Stimulated activated CD8-positive, alpha-beta memory T cell treated with anti-CD3 and anti-CD28 coated beads, Interleukin-4, amount 100 ng/mL, for 4 hours (primary cell): Measurements from ENCODE around the gene ZSCAN18.
"Not testable (repeated sequence)": the region's sequence is repeated elsewhere in the genome, so short reads cannot be mapped to it uniquely, and the experiment has no call there.

Experiments
- DNase-seq, 2 donors: peaks; one replicate each; pipeline ENCODE4 v3.0.0-alpha.2; 2020; ENCODE audit warnings: low read depth in 2 of 2, low spot score in 1 of 2

The ZSCAN18 gene, protein sequence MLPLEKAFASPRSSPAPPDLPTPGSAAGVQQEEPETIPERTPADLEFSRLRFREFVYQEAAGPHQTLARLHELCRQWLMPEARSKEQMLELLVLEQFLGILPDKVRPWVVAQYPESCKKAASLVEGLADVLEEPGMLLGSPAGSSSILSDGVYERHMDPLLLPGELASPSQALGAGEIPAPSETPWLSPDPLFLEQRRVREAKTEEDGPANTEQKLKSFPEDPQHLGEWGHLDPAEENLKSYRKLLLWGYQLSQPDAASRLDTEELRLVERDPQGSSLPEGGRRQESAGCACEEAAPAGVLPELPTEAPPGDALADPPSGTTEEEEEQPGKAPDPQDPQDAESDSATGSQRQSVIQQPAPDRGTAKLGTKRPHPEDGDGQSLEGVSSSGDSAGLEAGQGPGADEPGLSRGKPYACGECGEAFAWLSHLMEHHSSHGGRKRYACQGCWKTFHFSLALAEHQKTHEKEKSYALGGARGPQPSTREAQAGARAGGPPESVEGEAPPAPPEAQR

DNA sequence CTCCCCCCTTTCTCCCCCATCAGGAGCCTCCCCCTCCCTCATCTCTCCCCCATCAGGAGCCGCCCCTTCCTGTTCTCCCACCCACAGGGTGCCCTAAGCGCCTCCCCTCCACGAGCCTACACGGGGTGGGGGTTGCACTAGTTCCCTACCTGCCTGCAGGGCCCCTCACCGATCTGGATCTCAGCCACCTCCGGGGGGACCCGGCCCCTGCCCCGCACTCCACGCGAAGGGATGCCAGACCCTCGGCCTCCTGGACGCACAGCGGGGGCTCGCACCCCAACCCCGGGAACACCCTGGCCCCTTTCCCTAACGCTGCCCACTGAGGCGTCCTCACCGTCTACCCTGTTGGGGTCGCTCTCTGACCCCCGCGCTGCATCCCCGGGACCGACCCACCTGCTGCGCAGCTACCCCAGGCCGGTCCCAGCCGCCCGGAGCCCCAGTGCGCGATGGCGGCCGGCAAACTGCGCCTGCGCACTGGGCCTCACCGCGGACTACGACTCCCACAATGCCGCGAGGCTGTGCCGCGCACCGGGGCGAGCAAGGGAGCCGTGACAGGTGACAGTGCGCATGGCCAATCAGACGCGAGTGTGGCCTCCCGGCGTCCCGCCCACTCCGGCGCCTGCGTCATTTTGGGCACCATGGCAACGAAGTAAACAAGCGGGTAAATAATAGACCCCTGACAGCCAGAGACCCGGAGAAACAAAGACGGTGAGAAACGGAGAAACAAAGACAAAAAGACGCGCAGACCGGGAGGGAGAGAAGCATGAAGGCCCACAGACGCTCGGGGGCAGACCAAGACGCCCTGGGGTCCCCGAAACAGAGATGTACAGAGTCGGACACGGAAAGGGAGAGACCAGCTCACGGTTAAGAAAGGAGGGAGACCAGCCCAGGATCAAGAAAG, at the start of gene ZSCAN18:
ZSCAN18 (minus strand) TSS at position 451 of the 901 bp plus-strand sequence. CDS start 7,964 bp downstream, outside the sequence.
- DNase-seq: peak; percentile 93 to 95

DNA sequence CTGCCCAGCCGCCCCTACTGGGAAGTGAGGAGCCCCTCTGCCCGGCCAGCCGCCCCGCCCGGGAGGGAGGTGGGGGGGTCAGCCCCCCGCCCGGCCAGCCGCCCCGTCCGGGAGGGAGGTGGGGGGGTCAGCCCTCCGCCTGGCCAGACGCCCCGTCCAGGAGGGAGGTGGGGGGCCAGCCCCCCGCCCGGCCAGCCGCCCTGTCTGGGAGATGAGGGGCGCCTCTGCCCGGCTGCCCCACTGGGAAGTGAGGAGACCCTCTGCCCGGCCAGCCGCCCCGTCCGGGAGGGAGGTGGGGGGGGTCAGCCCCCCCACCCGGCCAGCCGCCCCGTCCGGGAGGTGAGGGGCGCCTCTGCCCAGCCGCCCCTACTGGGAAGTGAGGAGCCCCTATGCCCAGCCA, 49.4 kb upstream of the ZSCAN18 start:
- not testable (repeated sequence) for DNase-seq

DNA sequence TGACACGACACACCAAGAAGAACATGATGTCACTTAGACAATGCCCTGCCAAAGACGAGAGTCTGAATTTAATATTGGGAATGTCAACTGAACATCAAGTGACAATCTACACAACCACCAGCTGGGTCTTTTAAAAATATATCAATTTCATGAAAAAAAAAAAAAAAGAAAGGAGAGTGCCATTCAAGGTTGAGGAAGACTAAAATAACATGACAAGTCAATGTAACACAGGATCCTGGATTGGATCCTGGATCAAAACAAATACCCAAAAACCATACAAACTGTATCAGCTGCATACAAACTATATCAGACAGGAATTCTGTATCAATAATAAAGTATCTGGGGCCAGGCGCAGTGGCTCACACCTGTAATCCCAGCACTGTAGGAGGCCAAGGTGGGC, 47.8 kb upstream of the ZSCAN18 start:
- DNase-seq: no peak

DNA sequence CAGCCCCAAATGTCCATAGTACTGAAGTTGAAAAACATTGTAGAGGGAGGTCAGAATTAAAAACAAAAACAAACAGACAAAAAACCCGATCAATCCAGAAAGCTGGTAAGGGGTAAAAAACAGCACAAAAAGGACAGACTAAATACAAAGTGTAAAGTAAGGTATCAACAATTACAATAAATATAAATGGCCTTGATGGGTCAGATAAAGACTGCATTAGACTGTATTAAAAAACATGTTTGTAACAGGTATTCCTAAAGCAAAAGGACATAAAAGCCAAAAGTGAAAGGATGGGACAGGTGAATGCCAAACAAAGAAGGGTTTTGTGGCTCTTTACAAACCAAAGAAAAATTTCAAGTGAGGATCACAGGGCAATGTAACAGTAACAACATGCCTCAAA, 36.2 kb upstream of the ZSCAN18 start:
- DNase-seq: no peak

DNA sequence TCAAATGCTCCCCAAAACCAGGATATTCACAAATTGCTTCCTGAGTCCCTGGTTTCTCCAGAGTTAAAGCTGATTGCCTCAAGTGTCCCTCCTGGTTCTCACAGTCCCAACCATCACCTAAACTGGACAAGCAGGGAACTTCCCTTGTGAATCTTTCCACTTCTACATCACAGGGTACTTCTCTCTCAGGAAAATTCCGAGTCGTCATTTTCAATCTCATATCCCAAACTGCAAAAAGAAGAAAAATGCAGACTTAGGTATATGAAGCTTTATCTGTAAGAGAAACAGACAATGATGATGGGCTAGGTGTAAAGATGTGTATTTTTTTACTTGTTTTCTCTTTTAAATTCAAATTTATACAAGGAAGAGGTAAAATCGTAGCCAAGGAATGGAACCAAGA, 31.3 kb upstream of the ZSCAN18 start:
- DNase-seq: no peak

DNA sequence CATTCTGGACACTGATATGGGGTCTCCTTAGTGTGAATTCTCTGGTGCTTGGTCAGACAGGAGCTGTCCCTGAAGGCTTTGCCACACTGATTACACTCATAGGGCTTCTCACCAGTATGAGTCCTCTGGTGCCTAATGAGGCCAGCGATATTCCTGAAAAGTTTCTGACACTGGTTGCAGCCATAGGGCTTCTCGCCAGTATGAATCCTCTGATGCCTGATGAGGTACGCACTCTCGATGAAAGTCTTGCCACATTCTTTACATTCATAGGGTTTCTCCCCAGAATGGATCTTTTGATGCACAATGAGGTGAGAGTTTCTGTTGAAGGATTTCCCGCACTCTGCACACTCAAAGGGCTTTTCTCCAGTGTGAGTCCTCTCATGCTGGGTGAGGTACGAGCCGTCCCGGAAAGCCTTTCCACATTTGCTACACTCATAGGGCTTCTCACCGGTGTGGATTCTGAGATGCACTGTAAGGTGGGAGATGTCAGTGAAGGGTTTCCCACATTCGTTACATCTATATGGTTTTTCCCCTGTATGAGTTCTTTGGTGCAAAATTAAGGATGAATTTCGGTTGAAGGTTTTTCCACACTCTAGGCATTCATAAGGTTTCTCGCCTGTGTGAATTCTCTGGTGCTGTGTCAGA, 30.1 kb upstream of the ZSCAN18 start:
- DNase-seq: no peak

DNA sequence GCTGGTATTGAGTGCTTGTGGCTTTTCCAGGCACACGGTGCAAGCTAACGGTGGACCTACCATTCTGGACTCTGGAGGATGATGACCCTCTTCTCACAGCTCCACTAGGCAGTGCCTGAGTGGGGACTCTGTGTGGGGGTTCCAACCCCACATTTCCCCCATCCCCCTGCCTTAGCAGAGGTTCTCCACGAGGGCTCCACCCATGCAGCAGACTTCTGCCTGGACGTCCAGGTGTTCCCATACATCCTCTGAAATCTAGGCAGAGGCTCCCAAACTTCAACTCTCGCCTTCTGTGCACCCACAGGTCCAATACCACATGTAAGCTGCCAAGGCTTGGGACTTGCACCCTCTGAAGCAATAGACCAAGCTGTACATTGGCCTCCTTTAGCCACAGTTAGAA, 25.3 kb upstream of the ZSCAN18 start:
- no peak for DNase-seq

DNA sequence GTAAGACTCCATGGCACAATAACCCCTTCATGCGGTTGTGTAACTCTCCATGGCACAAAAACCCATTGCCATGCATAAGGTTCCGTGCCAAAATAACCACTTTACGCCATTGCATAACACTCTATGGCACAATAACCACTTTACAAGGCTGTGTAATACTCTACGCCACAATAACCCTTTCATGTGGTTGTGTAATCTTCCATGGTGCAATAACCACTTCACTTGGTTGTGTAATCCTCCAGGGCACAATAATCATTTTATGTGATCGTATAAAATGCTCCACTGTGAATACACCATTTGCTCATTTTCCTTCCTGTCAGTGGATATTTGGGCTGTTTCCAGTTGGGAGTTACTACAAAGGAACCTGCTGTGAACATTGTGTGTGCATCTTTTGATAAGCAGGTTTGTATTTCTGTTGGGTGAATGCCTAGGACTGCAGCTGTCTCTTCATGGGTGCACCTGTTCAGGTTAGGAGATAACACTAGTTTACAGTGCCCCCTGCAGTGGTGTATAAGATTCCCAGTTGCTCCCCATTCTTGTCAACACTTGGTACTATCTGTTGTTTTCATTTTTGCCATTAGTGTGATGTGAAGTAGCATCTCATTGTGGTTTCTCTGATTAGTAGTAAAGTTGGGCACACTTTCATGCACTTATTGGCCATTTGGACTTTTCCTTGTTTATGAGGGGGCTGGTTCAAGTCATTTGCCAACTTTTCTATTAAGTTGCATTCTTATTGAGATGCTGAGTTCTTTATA, 21.1 kb upstream of the ZSCAN18 start:
- DNase-seq: no peak

DNA sequence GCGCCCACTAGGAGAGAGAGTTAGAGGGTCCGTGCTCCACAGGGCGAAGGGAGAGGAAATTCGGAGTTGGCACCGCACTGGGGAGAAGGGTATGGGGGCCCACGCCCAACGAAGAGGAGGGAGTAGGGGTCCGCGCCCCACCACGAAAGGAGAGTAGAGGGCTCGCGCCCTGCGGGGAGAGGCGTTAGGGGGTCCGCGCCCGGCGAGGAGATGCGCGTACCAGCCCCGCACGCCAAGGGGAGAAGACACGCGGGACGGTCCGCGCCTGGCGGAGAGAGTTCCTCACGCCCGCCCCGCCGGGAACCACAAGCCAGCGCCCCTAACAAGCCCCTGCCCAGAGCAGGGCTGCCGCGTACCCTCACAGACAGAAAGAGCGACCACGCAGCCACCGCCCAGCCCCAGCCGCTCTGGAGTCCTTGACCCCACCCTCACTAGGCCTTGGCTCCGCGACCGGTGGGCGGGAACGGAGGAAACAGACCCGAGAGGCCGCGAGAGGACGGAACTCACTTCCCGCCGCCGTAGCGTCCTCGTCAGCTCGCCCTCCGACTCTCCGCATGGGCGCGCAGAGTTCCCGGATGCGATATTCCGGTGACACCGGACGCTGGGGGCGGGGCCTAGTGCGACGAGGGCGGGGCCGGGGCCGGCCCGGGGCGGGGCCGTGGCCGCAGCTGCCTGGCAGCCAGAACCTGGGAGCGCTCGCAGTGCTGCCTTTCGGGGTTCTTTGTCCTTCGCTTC, 20.0 kb upstream of the ZSCAN18 start:
- DNase-seq: no peak

DNA sequence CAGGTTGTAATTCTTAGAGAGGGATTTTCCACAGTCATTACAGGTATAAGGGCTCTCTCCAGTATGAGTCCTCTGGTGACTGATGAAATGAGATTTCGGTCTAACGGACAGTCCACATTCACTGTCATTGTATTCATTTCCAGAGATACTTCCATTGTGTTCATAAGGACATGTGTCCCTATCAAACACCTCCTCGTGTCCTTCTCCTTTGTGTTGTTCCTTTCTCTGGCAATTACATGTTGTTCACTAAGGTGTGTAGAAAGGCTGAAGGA, 10.5 kb upstream of the ZSCAN18 start:
- no peak for DNase-seq

DNA sequence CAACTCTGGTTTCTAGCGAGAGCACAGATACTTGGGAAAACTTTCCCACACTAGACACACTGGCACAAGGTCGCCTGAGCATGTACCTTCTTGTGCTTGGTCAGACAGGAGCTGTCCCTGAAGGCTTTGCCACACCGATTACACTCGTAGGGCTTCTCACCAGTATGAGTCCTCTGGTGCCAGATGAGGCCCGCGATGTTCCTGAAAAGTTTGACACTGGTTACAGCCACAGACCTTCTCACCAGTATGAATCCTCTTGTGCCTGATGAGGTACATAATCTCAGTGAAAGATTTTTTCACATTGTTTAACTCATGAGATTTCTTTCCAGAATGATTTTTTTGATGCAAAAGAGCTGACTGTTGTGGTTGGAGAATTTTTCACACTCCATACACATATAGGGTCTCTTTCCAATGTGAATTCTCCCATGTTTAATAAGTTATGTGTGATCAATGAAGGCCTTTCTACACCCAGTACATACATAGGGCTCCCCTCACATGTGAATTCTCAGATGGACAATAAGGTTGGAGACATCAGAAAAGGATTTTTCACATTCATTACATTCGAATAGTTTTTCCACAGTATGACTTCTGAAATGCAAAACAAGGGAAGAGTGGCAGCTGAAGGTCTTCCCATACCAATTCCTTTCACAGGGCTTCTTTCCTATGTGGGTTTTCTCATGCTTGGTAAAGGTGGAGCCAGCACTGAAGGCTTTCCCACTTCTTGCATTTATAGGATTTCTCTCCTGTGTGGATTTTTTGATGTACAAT, 9.9 kb upstream of the ZSCAN18 start:
- DNase-seq: no peak

DNA sequence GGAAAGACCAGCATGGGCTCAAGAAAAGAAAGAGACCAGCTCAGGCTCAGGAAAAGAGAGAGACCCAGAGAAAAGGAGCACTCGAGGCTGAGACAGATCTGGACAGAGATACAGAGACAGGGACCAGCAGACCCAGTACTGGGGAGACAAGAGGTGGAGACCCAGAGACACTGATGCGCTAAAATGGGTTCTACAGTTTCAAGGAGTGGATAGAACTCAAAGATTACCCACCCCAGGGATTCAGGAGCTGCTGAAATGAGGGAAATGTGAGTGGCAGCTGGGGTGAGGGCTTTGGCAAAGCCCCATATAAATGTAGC, 609 bp upstream of the ZSCAN18 start:
- DNase-seq: no peak

DNA sequence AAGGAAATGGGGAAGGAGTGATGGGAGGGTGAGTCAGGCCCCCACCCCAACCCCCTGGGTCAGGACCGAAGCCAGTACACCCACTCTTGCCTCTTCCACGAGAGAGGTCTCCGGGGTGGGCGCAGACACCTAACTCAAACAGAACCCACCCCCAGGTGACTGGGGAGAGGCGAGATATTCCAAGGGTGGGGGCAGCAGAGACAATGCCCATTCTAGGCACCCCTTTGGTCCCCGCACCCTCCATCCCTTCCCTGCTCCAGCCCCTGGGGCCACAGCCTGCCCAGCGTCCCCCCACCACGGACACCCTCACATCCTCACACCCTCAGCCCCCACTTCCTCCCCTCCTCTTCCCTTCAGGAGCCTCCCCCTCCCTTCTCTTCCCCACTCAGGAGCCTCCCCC, 682 bp downstream of the ZSCAN18 start:
- no peak for DNase-seq

DNA sequence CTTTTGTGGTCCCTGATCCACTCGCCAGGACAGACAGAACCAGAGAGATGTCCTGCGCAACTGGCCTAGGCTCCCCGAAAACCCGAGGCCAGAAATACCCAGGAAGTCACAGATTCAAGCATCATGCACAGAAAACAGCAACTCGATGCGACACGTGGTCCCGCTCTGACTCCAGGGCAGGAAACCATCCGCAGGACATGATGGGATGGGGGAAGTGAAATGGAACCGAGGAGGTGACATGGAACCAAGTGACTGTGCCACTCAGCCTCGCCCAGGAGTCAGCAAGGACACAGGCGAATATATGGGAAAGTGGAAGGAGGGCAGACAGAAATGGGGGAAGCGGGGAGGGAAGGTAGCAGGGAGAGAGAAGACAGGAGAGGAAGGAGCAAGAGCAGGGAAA, 1.1 kb downstream of the ZSCAN18 start:
- no peak for DNase-seq

DNA sequence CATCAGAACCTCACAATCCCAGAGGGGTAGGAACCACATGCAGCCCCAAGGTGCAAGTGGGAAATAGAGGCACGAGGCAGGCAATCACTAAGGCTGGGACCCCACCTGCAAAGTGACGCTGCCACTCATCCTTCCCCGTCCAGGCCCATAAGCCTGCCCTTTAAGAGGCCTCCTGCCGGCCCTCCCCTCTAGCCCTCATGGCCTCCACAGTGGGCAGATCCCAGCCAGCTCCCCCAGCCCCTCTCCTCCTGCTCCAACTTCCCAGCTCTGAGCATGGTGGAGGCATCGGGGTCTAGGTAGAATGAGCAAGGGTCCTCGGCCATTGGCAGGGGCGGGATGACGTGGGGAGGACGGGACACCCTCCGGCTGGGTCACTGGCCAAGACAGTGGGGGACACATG, 2.7 kb downstream of the ZSCAN18 start:
- DNase-seq: no peak

DNA sequence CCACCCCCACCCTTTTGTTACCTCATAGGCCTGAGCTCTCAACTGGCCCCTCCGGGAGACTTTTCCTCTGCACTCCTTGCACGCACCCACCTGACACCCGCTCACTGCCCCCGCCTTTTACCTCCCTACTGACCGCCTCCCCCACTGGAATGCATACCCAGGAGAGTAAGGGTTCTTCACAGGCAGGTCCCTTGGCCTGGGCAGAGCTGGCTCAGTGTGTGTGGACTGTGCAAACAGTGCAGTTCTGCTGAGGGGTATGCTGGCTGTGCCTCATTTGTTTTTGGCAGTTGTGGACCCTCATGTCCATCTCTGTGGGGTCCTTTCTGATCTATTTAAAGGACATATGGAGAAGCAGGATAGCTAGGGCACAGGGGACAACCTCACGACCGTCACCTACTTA, 5.0 kb downstream of the ZSCAN18 start:
- no peak for DNase-seq

DNA sequence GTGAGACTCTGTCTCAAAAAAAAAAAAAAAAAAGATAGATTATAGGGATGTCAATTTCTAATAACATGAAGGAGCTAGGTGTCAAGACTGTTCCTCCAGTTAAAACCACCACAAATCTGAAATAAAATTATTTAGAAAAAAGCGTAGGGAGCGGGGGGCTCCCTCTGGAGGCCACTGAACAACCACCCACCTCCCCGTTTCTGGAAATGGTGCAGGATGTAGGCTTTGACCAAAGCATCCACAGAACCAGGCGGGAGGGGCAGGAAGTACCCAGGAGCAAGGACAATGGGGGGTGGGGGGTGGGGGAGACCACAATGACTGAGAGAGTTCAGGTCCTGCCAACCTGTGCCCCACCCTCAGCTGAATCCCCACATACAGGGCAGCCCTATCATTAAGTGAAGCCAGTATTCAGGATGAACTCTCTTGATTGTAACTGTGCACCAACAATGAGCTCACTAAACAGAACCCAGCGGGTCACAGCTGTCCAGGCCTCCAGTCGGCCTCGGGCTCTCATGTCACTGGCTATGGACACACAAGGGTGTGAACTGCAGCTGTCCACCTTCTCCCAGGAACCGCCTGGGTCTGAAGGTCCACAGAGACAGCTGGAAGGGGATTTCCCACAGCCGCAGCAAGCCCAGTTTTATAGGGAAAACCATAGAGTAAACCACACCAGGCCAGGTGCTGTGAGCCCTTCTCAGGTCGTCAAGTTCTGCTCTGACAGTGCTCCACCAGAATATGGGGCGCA, 6.6 kb downstream of the ZSCAN18 start:
- no peak for DNase-seq

DNA sequence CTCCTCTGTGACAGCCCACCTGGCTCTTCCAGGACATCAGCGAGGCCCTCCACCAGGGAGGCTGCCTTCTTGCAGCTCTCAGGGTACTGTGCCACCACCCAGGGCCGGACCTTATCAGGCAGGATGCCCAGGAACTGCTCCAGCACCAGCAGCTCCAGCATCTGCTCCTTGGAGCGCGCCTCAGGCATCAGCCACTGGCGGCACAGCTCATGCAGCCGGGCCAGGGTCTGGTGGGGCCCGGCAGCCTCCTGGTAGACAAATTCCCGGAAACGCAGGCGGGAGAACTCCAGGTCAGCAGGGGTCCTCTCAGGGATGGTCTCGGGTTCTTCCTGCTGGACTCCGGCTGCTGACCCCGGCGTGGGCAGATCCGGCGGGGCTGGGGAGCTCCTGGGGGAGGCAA, 8.2 kb downstream of the ZSCAN18 start:
- DNase-seq: no peak

DNA sequence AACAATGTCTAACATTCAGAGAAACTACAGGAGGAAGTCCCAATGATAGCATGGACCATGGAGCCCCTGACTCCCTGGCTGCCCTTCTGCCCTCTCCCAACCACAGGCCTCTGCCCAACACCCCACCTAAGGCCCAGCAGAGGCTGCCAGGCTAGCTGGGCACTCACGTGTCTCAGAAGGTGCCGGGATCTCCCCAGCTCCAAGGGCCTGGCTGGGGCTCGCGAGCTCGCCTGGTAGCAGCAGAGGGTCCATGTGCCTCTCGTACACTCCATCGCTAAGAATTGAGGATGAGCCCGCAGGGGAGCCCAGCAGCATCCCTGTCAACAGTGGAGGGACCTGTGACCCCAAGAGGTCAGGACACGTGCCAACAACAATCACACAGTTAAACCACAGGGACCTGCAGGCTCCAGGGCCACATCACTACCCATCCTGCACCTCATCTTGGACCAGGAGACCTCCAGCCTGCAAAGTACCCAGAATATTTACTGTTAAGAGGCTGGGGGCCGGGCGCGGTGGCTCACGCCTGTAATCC, 9.4 kb downstream of the ZSCAN18 start:
- no peak for DNase-seq
